ENCODE results near the gene NAV3. TPM values are rescaled to one million over a fixed set of nuclear protein-coding genes. Genes with fewer than 3 reads are reported as not detected.

Gene NAV3
- total and polyA plus RNA-seq, 11 donors, result 1.1 to 18.0 (median 5.8) TPM

GRCh38 chr12:78155546-78155945 is 324.9 kb downstream of the NAV3 start:
- H3K27ac ChIP-seq, result no peak overlapping the region
- no peaks in the 10 kb centered on the region for H3K4me1 ChIP-seq
- TF ChIP-seq POLR2A (IDR thresholded peaks at IDR 0.05), result no peak
- no peak for TF ChIP-seq CTCF (IDR thresholded peaks at IDR 0.05)
- H3K9me3 ChIP-seq, result no peaks in the 10 kb centered on the region
- 97 to 100% (median 99%) methylated on average over 1 of the region's 1 CpG for WGBS, 4 donors
- H3K27me3 ChIP-seq, result no peaks in the 10 kb centered on the region
- no peak overlapping the region for H3K4me3 ChIP-seq
- DNase-seq (no peak), ATAC-seq (no peak)
- intact Hi-C loops (cut with DNase I), result no loop called here
- no peaks in the 10 kb centered on the region for H3K36me3 ChIP-seq

GRCh38 chr12:78156751-78157150 is 326.1 kb downstream of the NAV3 start:
- no peaks in the 10 kb centered on the region for H3K36me3 ChIP-seq
- intact Hi-C loops (cut with DNase I), result no loop called here
- H3K27me3 ChIP-seq, result no peaks in the 10 kb centered on the region
- no peak overlapping the region for H3K27ac ChIP-seq
- TF ChIP-seq POLR2A (IDR thresholded peaks at IDR 0.05) (no peak), CTCF (IDR thresholded peaks at IDR 0.05) (no peak)
- no peaks in the 10 kb centered on the region for H3K9me3 ChIP-seq
- ATAC-seq, result no peak
- H3K4me3 ChIP-seq, result no peak overlapping the region
- no peaks in the 10 kb centered on the region for H3K4me1 ChIP-seq
- DNase-seq, result no peak

- intact Hi-C loops (cut with DNase I), result no loop called here
- WGBS, 4 donors, result 48 to 100% (median 97%) methylated on average over 1 of the region's 1 CpG
- Histone ChIP-seq H3K4me3 (no peak overlapping the region), H3K9me3 (no peaks in the 10 kb centered on the region), H3K27me3 (no peaks in the 10 kb centered on the region), H3K27ac (no peak overlapping the region), H3K4me1 (no peaks in the 10 kb centered on the region), H3K36me3 (no peaks in the 10 kb centered on the region)
- DNase-seq (no peak), ATAC-seq (no peak)
- no peak for TF ChIP-seq CTCF (IDR thresholded peaks at IDR 0.05)
- TF ChIP-seq POLR2A (IDR thresholded peaks at IDR 0.05), result no peak
Measured at GRCh38 chr12:78157199-78157598, 326.5 kb downstream of the NAV3 start.

- Histone ChIP-seq H3K4me1 (no peaks in the 10 kb centered on the region), H3K9me3 (no peaks in the 10 kb centered on the region), H3K36me3 (peaks cover 0 to 4% (median 0%) of the 10 kb centered on the region in 9 donors), H3K4me3 (no peak overlapping the region), H3K27ac (no peak overlapping the region), H3K27me3 (no peaks in the 10 kb centered on the region)
- ATAC-seq, result no peak
- TF ChIP-seq CTCF (IDR thresholded peaks at IDR 0.05), result no peak
- no peak for TF ChIP-seq POLR2A (IDR thresholded peaks at IDR 0.05)
- intact Hi-C loops (cut with DNase I), result no loop called here
- DNase-seq, result no peak
- WGBS, 4 donors, result 91 to 95% (median 93%) methylated on average over 1 of the region's 1 CpG
Measured at GRCh38 chr12:78164154-78164553, 333.5 kb downstream of the NAV3 start.
